OCI-LY3 (cell line): ENCODE measurements around the gene EIF4A3.

ENCODE experiments used
- H2AFZ ChIP-seq: fragments of 200-600, 300-600 bp; shearing (Covaris generic); 2 replicates; pipeline ENCODE4 v1.6.0; 2014; ENCODE audit warnings: antibody characterized with exemption, low read depth, low read length
- H3K27ac ChIP-seq: fragments of 200-600, 300-600 bp; sonication (generic); 2 replicates; pipeline ENCODE4 v1.5.1; 2014; ENCODE audit warnings: mild to moderate bottlenecking, low read length, moderate library complexity, mixed read lengths
- H3K27me3 ChIP-seq: fragments of 200-600, 300-600 bp; sonication (generic); 2 replicates; pipeline ENCODE4 v1.6.1; 2014; ENCODE audit warnings: low read depth, low read length, mixed read lengths
- H3K36me3 ChIP-seq: fragments of 200-600, 300-600 bp; sonication (generic); replicated peaks from 2 replicates; pipeline ENCODE3; 2014; ENCODE audit warnings: low read depth, low read length, mixed read lengths
- H3K4me1 ChIP-seq: fragments of 300-600, 200-600 bp; sonication (generic); 2 replicates; pipeline ENCODE4 v1.6.1; 2014; ENCODE audit warnings: low read length, mixed read lengths
- H3K4me2 ChIP-seq: fragments of 200-600, 300-600 bp; sonication (generic); 2 replicates; pipeline ENCODE4 v1.6.1; 2014; ENCODE audit warnings: low read length, mixed read lengths
- H3K4me3 ChIP-seq: fragments of 300-600, 200-600 bp; sonication (generic); 2 replicates; pipeline ENCODE4 v1.5.1; 2014; ENCODE audit warnings: antibody characterized with exemption, mild to moderate bottlenecking, low read length, moderate library complexity
- H3K79me2 ChIP-seq: fragments of 300-600, 200-600 bp; shearing (Covaris generic); 2 replicates; pipeline ENCODE4 v1.6.1; 2014; ENCODE audit warnings: mild to moderate bottlenecking, low read length, mixed read lengths
- H3K9ac ChIP-seq: fragments of 300-600, 200-600 bp; shearing (Covaris generic); 2 replicates; pipeline ENCODE4 v1.6.0; 2014; ENCODE audit warnings: mild to moderate bottlenecking, low read length, moderate library complexity
- H3K9me3 ChIP-seq: fragments of 200-600, 300-600 bp; shearing (Covaris generic); 2 replicates; pipeline ENCODE4 v1.6.1; 2014; ENCODE audit warnings: low read length, mixed read lengths; ENCODE audit not compliant: insufficient read depth
- H4K20me1 ChIP-seq: fragments of 200-600, 300-600 bp; sonication (generic); 2 replicates; pipeline ENCODE4 v1.6.1; 2016; ENCODE audit warnings: low read length, mixed read lengths; ENCODE audit not compliant: insufficient read depth
- CTCF ChIP-seq: fragments of 200-600, 300-600 bp; sonication (generic); IDR thresholded peaks from 2 replicates; pipeline ENCODE4 v1.5.1; 2014; ENCODE audit warnings: antibody characterized with exemption, low read length, low read depth
- EZH2phosphoT487 ChIP-seq: fragments of 200-600 bp; shearing (Covaris generic); IDR thresholded peaks from 2 replicates; pipeline ENCODE4 v1.6.1; 2018; ENCODE audit warnings: antibody characterized with exemption, mixed run types, low read depth

Gene EIF4A3

GRCh38 chr17:80100035-80100323 lies 46.9 kb downstream of the EIF4A3 start:
- Histone ChIP-seq H2AFZ (peak overlapping the region; percentile 18; the same call in 1 of the 2 replicates), H3K4me2 (peak overlapping the region; percentile 98), H3K4me3 (peak overlapping the region; percentile 82), H4K20me1 (no peaks in the 10 kb centered on the region), H3K4me1 (peaks cover 17% of the 10 kb centered on the region), H3K9me3 (no peaks in the 10 kb centered on the region), H3K27me3 (no peaks in the 10 kb centered on the region), H3K36me3 (no peaks in the 10 kb centered on the region), H3K9ac (no peak overlapping the region), H3K27ac (no peak overlapping the region), H3K79me2 (peaks cover 11% of the 10 kb centered on the region)
- TF ChIP-seq CTCF, result no peak
- TF ChIP-seq EZH2phosphoT487, result no peak

- Histone ChIP-seq H2AFZ (no peak overlapping the region), H3K4me3 (no peak overlapping the region), H3K4me2 (0 out of 2 replicates have a peak overlapping the region, but pooled peaks have one; percentile 98), H3K27ac (no peak overlapping the region), H4K20me1 (no peaks in the 10 kb centered on the region), H3K36me3 (no peaks in the 10 kb centered on the region), H3K4me1 (peaks cover 17% of the 10 kb centered on the region), H3K79me2 (peaks cover 11% of the 10 kb centered on the region), H3K27me3 (no peaks in the 10 kb centered on the region), H3K9ac (no peak overlapping the region), H3K9me3 (no peaks in the 10 kb centered on the region)
- TF ChIP-seq CTCF (no peak), EZH2phosphoT487 (no peak)
These were observed 47.5 kb downstream of the EIF4A3 start for GRCh38 chr17:80099291-80100034.

- no peaks in the 10 kb centered on the region for H3K36me3 ChIP-seq
- no peak overlapping the region for H3K9ac ChIP-seq
- H3K4me2 ChIP-seq, result no peak overlapping the region
- no peaks in the 10 kb centered on the region for H3K9me3 ChIP-seq
- H3K79me2 ChIP-seq, result peaks cover 11% of the 10 kb centered on the region
- no peak overlapping the region for H2AFZ ChIP-seq
- H4K20me1 ChIP-seq, result no peaks in the 10 kb centered on the region
- peaks cover 17% of the 10 kb centered on the region for H3K4me1 ChIP-seq
- H3K4me3 ChIP-seq, result no peak overlapping the region
- no peak overlapping the region for H3K27ac ChIP-seq
- TF ChIP-seq CTCF (no peak), EZH2phosphoT487 (no peak)
- no peaks in the 10 kb centered on the region for H3K27me3 ChIP-seq
These were observed 48.9 kb downstream of the EIF4A3 start for GRCh38 chr17:80097844-80098691.

- Histone ChIP-seq H3K9ac (no peak overlapping the region), H3K9me3 (no peaks in the 10 kb centered on the region), H4K20me1 (no peaks in the 10 kb centered on the region), H3K27me3 (no peaks in the 10 kb centered on the region), H3K4me3 (no peak overlapping the region), H3K4me2 (no peak overlapping the region), H3K36me3 (no peaks in the 10 kb centered on the region), H3K27ac (no peak overlapping the region), H2AFZ (no peak overlapping the region), H3K79me2 (peaks cover 7% of the 10 kb centered on the region), H3K4me1 (peaks cover 12% of the 10 kb centered on the region)
- no peak for TF ChIP-seq EZH2phosphoT487
- no peak for TF ChIP-seq CTCF
These were observed 49.8 kb downstream of the EIF4A3 start for GRCh38 chr17:80097127-80097621.
